AG09319 (cell line): ENCODE data around the gene RTN4IP1.

Experiments
- DNase-seq: peaks from one replicate; pipeline ENCODE4 v3.0.0-alpha.2; 2010; ENCODE audit warnings: low read depth; ENCODE audit errors: extremely low read depth
- TF ChIP-seq, protein P1 (sequence below): IDR thresholded peaks from 2 replicates; pipeline ENCODE4 v1.5.1; 2011; ENCODE audit warnings: low read depth, mild to moderate bottlenecking, inconsistent platforms, low read length, moderate library complexity

The RTN4IP1 gene

DNA sequence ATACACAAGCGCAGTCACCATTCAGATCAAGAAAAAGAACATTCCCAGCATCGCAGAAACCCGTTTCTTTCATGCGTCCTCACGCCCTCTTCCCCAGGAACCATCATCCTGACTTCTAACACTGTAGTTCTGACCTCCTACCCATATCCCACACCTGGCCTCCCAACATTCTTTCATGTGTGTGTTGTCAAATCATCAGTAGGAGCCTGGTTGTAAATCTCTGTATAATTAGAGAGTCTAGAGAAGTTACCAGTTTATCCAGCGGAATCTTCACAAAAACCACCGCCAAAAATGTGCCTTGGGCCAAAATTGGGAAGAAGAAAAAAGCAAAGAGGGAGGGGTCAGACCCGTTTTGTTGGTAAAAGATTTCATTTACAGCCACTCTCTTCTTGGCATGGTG is 91.6 kb downstream of the RTN4IP1 start:
- TF ChIP-seq, protein P1, sequence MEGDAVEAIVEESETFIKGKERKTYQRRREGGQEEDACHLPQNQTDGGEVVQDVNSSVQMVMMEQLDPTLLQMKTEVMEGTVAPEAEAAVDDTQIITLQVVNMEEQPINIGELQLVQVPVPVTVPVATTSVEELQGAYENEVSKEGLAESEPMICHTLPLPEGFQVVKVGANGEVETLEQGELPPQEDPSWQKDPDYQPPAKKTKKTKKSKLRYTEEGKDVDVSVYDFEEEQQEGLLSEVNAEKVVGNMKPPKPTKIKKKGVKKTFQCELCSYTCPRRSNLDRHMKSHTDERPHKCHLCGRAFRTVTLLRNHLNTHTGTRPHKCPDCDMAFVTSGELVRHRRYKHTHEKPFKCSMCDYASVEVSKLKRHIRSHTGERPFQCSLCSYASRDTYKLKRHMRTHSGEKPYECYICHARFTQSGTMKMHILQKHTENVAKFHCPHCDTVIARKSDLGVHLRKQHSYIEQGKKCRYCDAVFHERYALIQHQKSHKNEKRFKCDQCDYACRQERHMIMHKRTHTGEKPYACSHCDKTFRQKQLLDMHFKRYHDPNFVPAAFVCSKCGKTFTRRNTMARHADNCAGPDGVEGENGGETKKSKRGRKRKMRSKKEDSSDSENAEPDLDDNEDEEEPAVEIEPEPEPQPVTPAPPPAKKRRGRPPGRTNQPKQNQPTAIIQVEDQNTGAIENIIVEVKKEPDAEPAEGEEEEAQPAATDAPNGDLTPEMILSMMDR: no peak
- DNase-seq: no peak

DNA sequence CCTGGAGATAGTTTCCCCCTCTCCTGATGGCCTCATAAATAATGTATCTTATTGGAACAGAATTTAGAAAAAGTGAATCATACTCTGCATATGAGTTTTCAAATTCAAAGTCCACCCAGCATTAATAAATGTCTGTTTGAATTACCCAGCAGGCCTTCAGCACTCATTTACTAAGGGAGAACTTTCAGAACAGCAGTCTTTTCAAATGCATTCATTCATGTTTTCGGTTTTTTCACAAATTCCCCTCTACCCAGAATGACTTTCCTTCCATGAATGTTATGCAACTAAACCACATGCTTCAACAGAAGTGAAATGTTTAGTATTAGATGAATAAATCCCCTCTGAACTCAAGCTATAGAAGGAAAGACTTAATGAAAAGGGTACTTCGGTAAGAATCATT is 92.4 kb downstream of the RTN4IP1 start:
- TF ChIP-seq, protein P1: no peak
- no peak for DNase-seq

DNA sequence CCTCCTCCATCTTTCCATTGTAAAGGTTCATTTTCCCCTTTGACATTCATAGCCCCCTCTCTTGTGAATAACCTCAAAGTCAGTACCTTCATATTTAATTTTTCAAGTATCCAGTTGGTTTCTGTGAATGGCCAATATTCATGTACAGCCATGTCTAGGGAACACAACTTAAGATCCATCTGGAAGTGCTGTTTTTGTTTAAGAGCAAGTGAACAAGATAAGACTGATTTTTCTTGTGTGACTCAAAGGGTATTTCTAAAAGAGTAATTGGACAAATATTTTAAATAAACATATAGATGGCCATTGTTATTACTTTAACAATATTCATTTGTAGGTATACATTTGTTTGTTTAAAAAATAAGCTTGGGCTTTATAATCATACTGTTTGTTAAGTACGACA is 92.9 kb downstream of the RTN4IP1 start:
- DNase-seq: no peak
- TF ChIP-seq, protein P1: no peak

DNA sequence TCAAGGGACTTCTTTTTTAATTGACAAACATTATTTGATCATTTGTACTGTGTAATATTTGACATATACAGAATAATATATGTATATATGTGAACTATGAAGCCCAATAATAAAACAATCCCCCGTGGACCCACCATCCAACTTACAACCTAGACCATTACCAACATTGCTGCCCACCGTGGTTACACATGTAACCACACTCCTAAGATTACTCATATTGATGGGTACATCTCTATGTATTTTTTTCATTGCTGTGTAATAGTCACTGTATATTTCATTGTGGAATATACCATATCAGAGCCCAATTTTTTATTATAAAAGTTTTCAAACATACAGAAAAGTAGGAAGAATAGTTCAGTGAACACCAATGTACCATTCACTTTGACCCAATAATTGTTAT is 94.3 kb downstream of the RTN4IP1 start:
- TF ChIP-seq, protein P1: no peak
- DNase-seq: no peak

DNA sequence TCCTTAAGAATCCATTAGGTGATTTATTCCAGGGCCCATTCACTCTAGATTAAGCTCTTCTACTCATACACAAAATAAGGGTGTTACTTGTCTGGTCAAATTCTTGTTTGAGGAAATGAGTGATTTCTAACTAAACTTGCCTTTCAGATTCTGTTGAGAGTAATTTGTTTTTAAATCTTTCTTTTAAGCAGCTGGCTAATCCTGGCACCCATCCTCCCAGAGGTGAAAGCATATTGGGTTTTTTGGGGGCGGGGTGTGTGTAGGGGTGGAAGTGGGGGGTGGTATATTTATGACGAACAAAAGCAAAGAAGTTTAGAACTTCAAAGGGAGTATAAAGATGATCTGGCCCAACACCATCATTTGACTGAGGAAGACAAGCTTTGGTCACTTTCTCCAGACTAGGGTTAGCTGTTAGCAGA is 94.7 kb downstream of the RTN4IP1 start:
- TF ChIP-seq, protein P1: no peak
- no peak for DNase-seq

DNA sequence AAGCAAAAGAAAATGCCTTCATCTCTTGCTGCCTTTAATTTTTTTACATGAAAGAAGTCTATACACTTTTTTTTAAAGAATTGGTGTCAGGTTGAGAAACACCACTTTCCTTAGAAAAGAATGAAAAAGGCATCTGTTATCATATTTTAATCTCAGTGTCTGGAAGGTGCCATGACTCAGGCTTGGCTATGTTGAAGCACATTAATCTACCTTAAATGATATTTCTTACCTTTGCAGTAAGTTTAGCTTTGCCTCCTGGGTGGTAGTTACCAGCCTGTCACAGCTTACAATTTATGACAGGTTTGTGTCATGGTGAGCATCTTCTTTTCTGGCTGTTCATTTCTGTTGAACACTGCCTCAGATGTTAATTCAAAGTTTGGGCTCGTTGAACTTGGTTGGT is 95.3 kb downstream of the RTN4IP1 start:
- TF ChIP-seq, protein P1: no peak
- DNase-seq: no peak

DNA sequence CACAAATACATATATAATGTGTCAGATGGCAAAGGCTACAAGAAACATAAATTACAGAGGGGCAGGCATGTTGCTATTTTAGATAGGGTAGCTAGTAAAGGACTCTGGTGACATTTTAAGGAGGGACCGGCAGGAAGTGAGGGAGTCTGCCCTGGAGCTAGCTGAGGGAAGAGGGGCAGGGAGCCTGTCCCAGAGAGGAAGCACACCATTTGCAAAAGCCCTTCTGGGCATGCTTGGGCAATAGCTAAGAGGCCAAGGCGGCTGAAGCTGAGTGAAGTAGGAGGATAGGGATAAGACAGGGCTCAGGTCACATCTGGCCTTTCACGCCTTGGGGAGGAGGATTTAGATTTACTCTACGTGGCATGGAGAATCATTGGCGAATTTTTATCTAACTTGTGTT is 96.2 kb downstream of the RTN4IP1 start:
- TF ChIP-seq, protein P1: no peak
- no peak for DNase-seq

DNA sequence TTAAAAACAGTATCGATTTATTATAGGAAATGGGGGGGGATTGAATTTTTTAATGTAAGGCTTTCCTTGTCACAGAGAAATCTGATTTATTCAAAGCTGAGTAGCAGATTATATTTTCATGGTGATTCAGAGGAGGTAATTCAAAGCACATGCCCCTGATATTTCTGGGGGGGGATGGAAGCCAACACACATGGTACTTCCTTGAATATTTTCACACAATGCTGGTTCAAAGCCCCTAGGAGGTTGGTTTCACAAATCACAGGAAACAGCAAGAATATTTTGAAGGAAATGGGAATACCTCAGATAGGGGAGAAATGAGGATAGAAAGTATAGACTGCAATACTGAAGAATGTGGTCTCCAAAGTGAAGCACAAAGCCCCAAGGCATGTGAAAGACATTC is 98.8 kb downstream of the RTN4IP1 start:
- no peak for DNase-seq
- TF ChIP-seq, protein P1: no peak
